AG04449 (cell line): ENCODE data around the gene KIF6.

ENCODE experiments used
- CTCF ChIA-PET: fragments of 350-600 bp; formaldehyde crosslinking; extraction: SDS; loops from one replicate; lab custom pipeline; 2021; ENCODE audit warnings: antibody characterized with exemption; lab: Yijun Ruan, JAX
- POLR2A ChIA-PET: fragments of 400-600, 350-600 bp; formaldehyde crosslinking; extraction: SDS; loops from one replicate; lab custom pipeline; 2020; ENCODE audit warnings: antibody characterized with exemption, inconsistent platforms; lab: Yijun Ruan, JAX
- DNase-seq: peaks from one replicate; pipeline ENCODE4 v3.0.0-alpha.2; 2010; ENCODE audit warnings: low read depth, low spot score
- H3K4me3 ChIP-seq: 2 replicates; pipeline ENCODE4 v1.5.1; 2011; ENCODE audit warnings: low read depth, mild to moderate bottlenecking, control low read depth, low read length
- TF ChIP-seq, protein P1 (sequence below): IDR thresholded peaks from one replicate; pipeline ENCODE4 v1.5.1; 2011; ENCODE audit warnings: mild to moderate bottlenecking, moderate library complexity, low read length, control low read depth, inconsistent platforms; ENCODE audit not compliant: insufficient read depth; ENCODE audit errors: missing control alignments

Gene KIF6

GRCh38 chr6:39313526-39314272, 411.5 kb downstream of the KIF6 start:
- POLR2A ChIA-PET: no interaction called here
- H3K4me3 ChIP-seq: no peak overlapping the region
- CTCF ChIA-PET: interaction anchor here (1.1 kb wide), 1 partner anchor 145 kb away, joined by 5 read pairs; no protein-coding TSS in a partner anchor
- TF ChIP-seq, protein P1, sequence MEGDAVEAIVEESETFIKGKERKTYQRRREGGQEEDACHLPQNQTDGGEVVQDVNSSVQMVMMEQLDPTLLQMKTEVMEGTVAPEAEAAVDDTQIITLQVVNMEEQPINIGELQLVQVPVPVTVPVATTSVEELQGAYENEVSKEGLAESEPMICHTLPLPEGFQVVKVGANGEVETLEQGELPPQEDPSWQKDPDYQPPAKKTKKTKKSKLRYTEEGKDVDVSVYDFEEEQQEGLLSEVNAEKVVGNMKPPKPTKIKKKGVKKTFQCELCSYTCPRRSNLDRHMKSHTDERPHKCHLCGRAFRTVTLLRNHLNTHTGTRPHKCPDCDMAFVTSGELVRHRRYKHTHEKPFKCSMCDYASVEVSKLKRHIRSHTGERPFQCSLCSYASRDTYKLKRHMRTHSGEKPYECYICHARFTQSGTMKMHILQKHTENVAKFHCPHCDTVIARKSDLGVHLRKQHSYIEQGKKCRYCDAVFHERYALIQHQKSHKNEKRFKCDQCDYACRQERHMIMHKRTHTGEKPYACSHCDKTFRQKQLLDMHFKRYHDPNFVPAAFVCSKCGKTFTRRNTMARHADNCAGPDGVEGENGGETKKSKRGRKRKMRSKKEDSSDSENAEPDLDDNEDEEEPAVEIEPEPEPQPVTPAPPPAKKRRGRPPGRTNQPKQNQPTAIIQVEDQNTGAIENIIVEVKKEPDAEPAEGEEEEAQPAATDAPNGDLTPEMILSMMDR: no peak
- DNase-seq: no peak

- no peak for DNase-seq
- ChIA-PET CTCF (interaction anchor here (1.0 kb wide), 1 partner anchor 13 kb away, joined by 3 read pairs; no protein-coding TSS in a partner anchor), POLR2A (no interaction called here)
- no peak overlapping the region for H3K4me3 ChIP-seq
- TF ChIP-seq, protein P1: no peak
Observed at GRCh38 chr6:39312912-39313525, 412.2 kb downstream of the KIF6 start.

DNA sequence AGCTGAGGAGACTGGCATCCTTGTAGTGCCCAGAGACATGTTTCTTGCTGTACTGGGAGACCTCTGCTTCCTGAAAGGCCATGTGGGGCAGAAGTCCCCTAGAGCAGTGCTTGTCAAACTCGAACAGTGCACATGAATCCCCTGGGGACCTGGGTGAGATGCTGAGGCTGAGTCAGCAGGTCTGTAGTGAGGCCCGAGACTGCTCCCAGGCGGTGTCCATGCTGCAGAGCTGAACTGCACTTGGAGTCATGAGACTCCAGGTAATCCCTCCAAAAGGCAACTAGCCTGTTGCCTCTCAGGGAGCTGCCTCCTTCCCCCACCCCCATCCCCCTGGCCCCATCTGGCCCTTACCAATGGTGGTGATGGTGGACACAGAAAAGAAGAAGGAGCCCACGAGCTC, 414.7 kb downstream of the KIF6 start:
- no peak for DNase-seq
- ChIA-PET CTCF (interaction anchor here (0.7 to 2.7 kb wide), 13 partner anchors 8 to 438 kb away, joined by 3 to 25 read pairs (median 5); no protein-coding TSS in a partner anchor), POLR2A (no interaction called here)
- TF ChIP-seq, protein P1: no peak
- H3K4me3 ChIP-seq: no peak overlapping the region

DNA sequence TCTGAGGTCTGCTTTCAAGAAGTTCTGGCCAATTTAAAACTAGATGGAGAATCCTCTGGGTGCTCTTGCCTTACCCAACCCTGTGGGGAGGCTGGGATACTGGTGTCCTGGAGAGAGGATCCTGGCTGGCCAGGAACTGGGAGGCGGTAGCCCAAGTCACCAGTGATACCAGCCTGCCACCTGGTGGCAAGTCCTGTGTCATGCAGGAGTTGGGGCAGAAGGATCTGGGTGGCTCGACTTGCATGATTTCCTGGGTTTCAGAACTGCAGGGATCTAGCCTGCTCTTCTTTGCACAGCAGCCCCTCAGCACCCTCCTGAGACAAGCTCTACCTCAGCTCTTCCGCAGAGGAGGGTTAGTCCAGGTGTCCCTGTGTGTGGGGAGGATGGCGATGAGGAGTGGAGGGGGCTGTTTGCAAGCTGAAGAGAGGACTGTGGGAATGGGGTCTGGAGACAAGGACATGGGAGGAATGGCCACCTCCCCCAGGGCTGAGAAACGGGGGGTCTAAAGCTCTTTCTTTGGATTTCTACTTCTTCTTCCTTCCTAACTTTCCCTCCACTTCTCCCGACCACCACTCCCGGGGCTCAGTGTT, 415.2 kb downstream of the KIF6 start:
- CTCF ChIA-PET: interaction anchor here (0.7 to 2.7 kb wide), 16 partner anchors 7 to 494 kb away, joined by 3 to 25 read pairs (median 4); no protein-coding TSS in a partner anchor
- POLR2A ChIA-PET: no interaction called here
- H3K4me3 ChIP-seq: no peak overlapping the region
- DNase-seq: peak; percentile 17
- TF ChIP-seq, protein P1: peak; percentile 93

DNA sequence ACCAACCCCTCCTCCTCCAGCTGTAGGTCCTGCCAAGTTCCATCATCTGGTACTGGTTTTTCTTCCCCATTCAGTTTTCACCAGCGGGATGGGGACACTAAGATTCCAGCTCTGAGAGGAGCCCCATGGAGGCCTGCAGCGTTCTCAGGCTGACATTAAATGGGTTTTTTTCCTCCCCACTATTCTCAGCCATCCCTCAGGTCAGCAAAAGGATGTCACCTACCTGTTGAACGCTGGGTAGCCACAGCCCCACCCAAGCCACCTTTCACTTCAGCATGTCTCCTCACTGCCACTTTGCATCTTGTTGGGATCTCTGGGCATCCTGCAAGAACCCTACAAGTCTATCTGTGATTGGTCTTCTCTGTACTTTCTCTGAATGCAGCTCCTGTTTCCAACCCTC, 417.7 kb downstream of the KIF6 start:
- TF ChIP-seq, protein P1: no peak
- ChIA-PET POLR2A (no interaction called here), CTCF (interaction anchor here (0.8 to 8.7 kb wide), 5 partner anchors 10 to 435 kb away, joined by 3 to 107 read pairs (median 4); no protein-coding TSS in a partner anchor)
- H3K4me3 ChIP-seq: no peak overlapping the region
- DNase-seq: no peak
